ENCODE measurements around the gene ZSWIM3. TPM values are rescaled to one million over a fixed set of nuclear protein-coding genes. Genes with fewer than 3 reads are reported as not detected.
A peak's percentile ranks its signal among the peaks of the same experiment; 100 is the strongest.

Gene ZSWIM3
- total RNA-seq, 4 donors from 2014 or later = 2.2 to 8.3 (median 5.7) TPM

DNA sequence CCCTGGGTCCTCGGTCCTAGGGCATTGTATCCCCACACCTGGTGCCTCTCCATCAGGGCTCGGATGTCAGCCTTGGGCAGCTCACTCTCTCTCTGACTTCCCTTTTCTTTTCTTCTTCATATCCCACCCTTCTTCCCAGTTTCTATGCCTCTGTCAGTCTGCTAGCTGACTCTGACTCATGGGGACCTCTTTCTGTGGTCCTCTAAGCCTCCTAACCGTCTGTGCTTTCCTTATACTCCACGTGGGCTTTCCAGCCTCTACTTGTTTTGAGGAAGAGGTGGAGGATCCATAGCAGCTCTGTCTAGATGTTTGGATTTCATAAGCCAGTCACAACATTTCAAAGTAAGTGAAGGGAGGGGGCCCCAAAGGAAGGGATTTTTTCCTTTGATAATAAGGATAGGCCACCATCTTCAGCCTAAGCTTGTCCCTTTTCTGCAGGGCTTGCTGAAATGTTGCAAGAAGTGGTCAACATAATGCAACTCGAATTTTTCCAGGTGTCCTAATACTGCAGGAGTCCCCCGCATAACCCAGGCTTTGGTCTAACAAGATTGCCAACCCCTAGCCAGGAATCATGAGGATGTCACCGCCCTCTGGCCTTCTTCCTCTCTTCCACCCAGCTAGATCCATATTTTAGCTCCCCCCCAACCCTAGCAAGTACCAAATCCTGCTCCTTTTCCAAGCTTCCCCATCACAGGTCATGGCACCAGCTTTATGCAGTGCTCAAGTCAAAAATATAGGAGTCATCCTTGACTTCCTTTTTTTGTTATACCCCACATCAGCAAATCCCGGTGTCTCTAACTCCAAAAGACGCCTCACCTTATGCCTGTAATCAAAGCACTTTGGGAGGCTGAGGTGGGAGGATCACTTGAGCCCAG is 63.3 kb downstream of the ZSWIM3 start:
- intact Hi-C loops (cut with DNase I; ENCODE audit: low total_unique reads) = no loop called here
- no peak overlapping the region for H3K4me3 ChIP-seq
- H3K27me3 ChIP-seq = no peaks in the 10 kb centered on the region
- peak overlapping the region; percentile 61 to 78 (median 68) for H3K27ac ChIP-seq
- no peaks in the 10 kb centered on the region for H3K9me3 ChIP-seq
- no peak for DNase-seq
- no peak for TF ChIP-seq POLR2A (IDR thresholded peaks at IDR 0.05)
- no peak for TF ChIP-seq EP300 (IDR thresholded peaks at IDR 0.05; ENCODE audit: low read depth)
- TF ChIP-seq, protein P1, sequence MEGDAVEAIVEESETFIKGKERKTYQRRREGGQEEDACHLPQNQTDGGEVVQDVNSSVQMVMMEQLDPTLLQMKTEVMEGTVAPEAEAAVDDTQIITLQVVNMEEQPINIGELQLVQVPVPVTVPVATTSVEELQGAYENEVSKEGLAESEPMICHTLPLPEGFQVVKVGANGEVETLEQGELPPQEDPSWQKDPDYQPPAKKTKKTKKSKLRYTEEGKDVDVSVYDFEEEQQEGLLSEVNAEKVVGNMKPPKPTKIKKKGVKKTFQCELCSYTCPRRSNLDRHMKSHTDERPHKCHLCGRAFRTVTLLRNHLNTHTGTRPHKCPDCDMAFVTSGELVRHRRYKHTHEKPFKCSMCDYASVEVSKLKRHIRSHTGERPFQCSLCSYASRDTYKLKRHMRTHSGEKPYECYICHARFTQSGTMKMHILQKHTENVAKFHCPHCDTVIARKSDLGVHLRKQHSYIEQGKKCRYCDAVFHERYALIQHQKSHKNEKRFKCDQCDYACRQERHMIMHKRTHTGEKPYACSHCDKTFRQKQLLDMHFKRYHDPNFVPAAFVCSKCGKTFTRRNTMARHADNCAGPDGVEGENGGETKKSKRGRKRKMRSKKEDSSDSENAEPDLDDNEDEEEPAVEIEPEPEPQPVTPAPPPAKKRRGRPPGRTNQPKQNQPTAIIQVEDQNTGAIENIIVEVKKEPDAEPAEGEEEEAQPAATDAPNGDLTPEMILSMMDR (IDR thresholded peaks at IDR 0.05) = no peak
- TF ChIP-seq POLR2AphosphoS5 (IDR thresholded peaks at IDR 0.05) = no peak
- peaks cover 4 to 51% (median 19%) of the 10 kb centered on the region in 4 donors for H3K4me1 ChIP-seq
- no peaks in the 10 kb centered on the region for H3K36me3 ChIP-seq
- 74 to 79% methylated on average over 3 to 9 of the region's 9 CpGs for WGBS, 2 donors (ENCODE audit: low coverage in 1 of 2)
- in situ Hi-C loops (cut with MboI; ENCODE audit: low pct_ligation_motif_present in 1 of 4, low pct_unique_long_range_greater_than_20kb in 1 of 4, low sequenced_read_pairs in 3 of 4) = no loop called here

DNA sequence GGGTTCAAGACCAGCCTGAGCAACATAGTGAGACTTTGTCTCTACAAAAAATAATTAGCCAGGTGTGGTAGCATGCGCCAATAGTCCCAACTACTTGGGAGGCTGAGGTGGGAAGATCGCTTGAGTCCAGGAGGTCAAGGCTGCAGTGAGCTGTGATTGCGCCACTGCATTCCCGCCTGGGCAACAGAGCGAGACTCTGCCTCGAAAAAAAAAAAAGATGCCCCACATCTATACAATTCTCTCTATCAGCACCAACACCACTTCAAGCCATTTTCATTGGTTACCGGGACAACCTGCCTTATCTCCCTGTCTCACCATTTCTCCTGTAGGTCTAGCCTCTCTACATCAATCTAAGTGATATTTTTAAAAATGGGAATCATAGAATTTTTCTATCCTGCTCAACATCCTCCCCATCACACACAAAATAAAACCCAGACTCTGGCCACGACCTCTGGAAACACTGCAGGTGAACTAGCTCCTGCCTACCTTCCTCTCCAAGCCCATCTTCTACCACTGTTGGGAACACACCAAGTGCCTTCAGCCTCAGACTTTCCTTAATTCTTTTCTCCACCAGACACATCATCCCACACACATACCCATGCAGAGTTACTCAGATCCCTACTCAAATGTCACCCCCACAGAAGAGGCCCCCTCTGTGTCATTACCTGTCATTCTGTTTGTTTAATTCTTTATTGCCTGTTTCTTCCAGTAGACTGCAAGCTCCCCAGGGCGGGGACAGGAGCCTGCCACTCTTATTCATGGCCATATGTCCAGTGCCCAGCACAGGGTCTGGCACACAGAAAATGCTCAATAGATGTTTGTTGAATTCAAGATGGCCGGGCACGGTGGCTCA is 64.1 kb downstream of the ZSWIM3 start:
- in situ Hi-C loops (cut with MboI; ENCODE audit: low pct_ligation_motif_present in 1 of 4, low pct_unique_long_range_greater_than_20kb in 1 of 4, low sequenced_read_pairs in 3 of 4) (no loop called here), intact Hi-C loops (cut with DNase I; ENCODE audit: low total_unique reads) (no loop called here)
- no peak for DNase-seq
- Histone ChIP-seq H3K4me1 (peaks cover 4 to 51% (median 19%) of the 10 kb centered on the region in 4 donors), H3K27me3 (no peaks in the 10 kb centered on the region), H3K27ac (peak overlapping the region in 2 of 4 donors; percentile 67 to 69), H3K9me3 (no peaks in the 10 kb centered on the region), H3K36me3 (no peaks in the 10 kb centered on the region), H3K4me3 (no peak overlapping the region)
- WGBS, 2 donors (ENCODE audit: low coverage in 1 of 2) = 75 to 85% methylated on average over 5 to 11 of the region's 11 CpGs
- TF ChIP-seq POLR2A (IDR thresholded peaks at IDR 0.05) (no peak), POLR2AphosphoS5 (IDR thresholded peaks at IDR 0.05) (no peak), EP300 (IDR thresholded peaks at IDR 0.05; ENCODE audit: low read depth) (no peak)
- TF ChIP-seq, protein P1 (IDR thresholded peaks at IDR 0.05) = no peak

DNA sequence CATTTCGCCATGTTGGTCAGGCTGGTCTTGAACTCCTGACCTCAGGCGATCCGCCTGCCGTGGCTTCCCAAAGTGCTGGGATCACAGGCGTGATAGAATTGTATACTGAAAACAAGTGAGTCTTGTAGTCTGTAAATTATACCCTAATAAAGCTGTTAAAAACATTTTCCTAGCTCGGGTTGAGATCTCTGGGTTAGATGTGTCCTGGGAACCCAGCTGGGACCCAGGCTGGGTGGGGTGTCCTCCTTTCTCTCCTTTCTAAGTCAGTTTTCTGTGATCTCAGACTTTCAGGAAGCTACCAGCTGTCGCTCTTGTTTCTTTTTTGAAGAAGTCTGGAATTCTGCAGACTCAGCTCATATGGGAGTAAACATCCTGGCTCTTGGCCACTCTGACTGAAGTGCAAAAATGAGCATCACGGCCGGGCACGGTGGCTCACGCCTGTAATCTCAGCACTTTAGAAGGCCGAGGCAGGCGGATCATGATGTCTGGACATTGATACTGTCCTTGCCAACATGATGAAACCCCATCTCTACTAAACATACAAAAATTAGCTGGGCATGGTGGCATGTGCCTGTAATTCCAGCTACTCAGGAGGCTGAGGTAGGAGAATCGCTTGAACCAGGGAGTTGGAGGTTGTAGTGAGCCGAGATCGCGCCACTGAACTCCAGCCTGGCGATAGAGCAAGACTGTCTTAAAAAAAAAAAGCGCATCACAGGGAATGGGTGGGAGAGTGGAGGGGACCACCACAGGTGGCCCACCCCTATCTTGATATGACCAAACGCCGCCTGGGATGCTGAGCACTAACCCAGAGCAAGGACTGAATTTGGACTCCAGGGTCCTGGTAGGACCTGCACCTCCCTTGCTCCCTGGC is 67.2 kb downstream of the ZSWIM3 start:
- WGBS, 2 donors (ENCODE audit: low coverage in 1 of 2) = 44 to 100% methylated on average over 3 to 21 of the region's 21 CpGs
- H3K36me3 ChIP-seq = no peaks in the 10 kb centered on the region
- no peaks in the 10 kb centered on the region for H3K27me3 ChIP-seq
- peaks cover 4 to 26% (median 7%) of the 10 kb centered on the region in 4 donors for H3K4me1 ChIP-seq
- in situ Hi-C loops (cut with MboI; ENCODE audit: low pct_ligation_motif_present in 1 of 4, low pct_unique_long_range_greater_than_20kb in 1 of 4, low sequenced_read_pairs in 3 of 4) (no loop called here), intact Hi-C loops (cut with DNase I; ENCODE audit: low total_unique reads) (no loop called here)
- peak in 1 of 3 donors; percentile 21 for TF ChIP-seq POLR2AphosphoS5 (IDR thresholded peaks at IDR 0.05)
- TF ChIP-seq, protein P1 (IDR thresholded peaks at IDR 0.05) = no peak
- DNase-seq = no peak
- peak overlapping the region; percentile 62 to 74 (median 64) for H3K27ac ChIP-seq
- no peaks in the 10 kb centered on the region for H3K9me3 ChIP-seq
- H3K4me3 ChIP-seq = no peak overlapping the region
